ENCODE measurements around the gene CYGB. TPM values are rescaled to one million over a fixed set of nuclear protein-coding genes. Genes with fewer than 3 reads are reported as not detected.

The CYGB gene
- total and polyA plus RNA-seq, 2 of the 13 experiments (the other 11 are each of a cell fraction or from before 2014, with no cell fraction given): 18.9 to 27.1 TPM

GRCh38 chr17:76550712-76551615, 13.5 kb upstream of the CYGB start (continued):
- TF ChIP-seq TFDP1 (CRISPR knock-in tag; IDR thresholded peaks at IDR 0.05; ENCODE audit: borderline replicate concordance): peak; percentile 54; the same call in 1 of the 2 replicates
- 0 out of 2 replicates have a peak, but pooled peaks have one; percentile 71 for TF ChIP-seq AHR (CRISPR knock-in tag; IDR thresholded peaks at IDR 0.05)
- peak; percentile 77; the same call in 1 of the 2 replicates for TF ChIP-seq ARNT2 (CRISPR knock-in tag; IDR thresholded peaks at IDR 0.05; ENCODE audit: low read depth)
- peak; percentile 57; the same call in 1 of the 2 replicates for TF ChIP-seq NFIC (IDR thresholded peaks at IDR 0.05; ENCODE audit: low read length)
- no peak; the same call in 1 of the 2 replicates for TF ChIP-seq ZBTB43 (CRISPR knock-in tag; conservative IDR thresholded peaks at IDR 0.05)
- TF ChIP-seq POLR2G (IDR thresholded peaks at IDR 0.05; ENCODE audit: low read depth, low read length): peak; percentile 67
- TF ChIP-seq HOMEZ (CRISPR knock-in tag; IDR thresholded peaks at IDR 0.05; ENCODE audit: low read depth): peak; percentile 43; the same call in 1 of the 2 replicates
- TF ChIP-seq HDAC1 (CRISPR knock-in tag; IDR thresholded peaks at IDR 0.05): peak; percentile 64
- no peak for TF ChIP-seq FOXK2 (IDR thresholded peaks at IDR 0.05)
- TF ChIP-seq RBAK (CRISPR knock-in tag; IDR thresholded peaks at IDR 0.05): no peak
- TF ChIP-seq ZNF879 (CRISPR knock-in tag; IDR thresholded peaks at IDR 0.05): no peak
- TF ChIP-seq ARNTL (CRISPR knock-in tag; IDR thresholded peaks at IDR 0.05): peak; percentile 65; the same call in 1 of the 2 replicates
- 0 out of 2 replicates have a peak, but pooled peaks have one; percentile 39 for TF ChIP-seq POGK (CRISPR knock-in tag; conservative IDR thresholded peaks at IDR 0.05)
- no peak for TF ChIP-seq SATB2 (CRISPR knock-in tag; IDR thresholded peaks at IDR 0.05)
- TF ChIP-seq ZFY (CRISPR knock-in tag; IDR thresholded peaks at IDR 0.05): no peak
- TF ChIP-seq CSRNP2 (CRISPR knock-in tag; conservative IDR thresholded peaks at IDR 0.05; ENCODE audit: low read depth): no peak
- TF ChIP-seq HNRNPLL (IDR thresholded peaks at IDR 0.05; ENCODE audit: low read depth, low read length, poor library complexity, severe bottlenecking): no peak
- TF ChIP-seq SUZ12 (IDR thresholded peaks at IDR 0.05; ENCODE audit: low read depth, low read length): no peak
- peak; percentile 59; the same call in 1 of the 2 replicates for TF ChIP-seq TFAP4 (IDR thresholded peaks at IDR 0.05; ENCODE audit: borderline replicate concordance, low read depth)
- peak; percentile 84 for TF ChIP-seq TBX2 (CRISPR knock-in tag; IDR thresholded peaks at IDR 0.05; ENCODE audit: borderline replicate concordance)
- no peak for TF ChIP-seq RFX1 (IDR thresholded peaks at IDR 0.05)
